A549 (cell line): ENCODE data around the gene ARPP21. TPM values are rescaled to one million over a fixed set of nuclear protein-coding genes. Genes with fewer than 3 reads are reported as not detected.

Experiments used
- ATAC-seq, 2 experiments: fragments of 200-7000 bp in 1 of 2; fragments of >200 bp in 1 of 2; cut with Nextera tagmentation in 1 of 2; cut with Tn5 transposase in 1 of 2; 3 replicates each; pipeline versions ENCODE4 v1.8.0 to v1.9.1; 2018 to 2020; ENCODE audit warnings: mild to moderate bottlenecking in 1 of 2, moderate library complexity in 1 of 2
- CTCF ChIA-PET: fragments of 300-600 bp; sonication (Branson Sonifier 250); formaldehyde crosslinking; extraction: SDS; loops from one replicate; lab custom pipeline; 2021; ENCODE audit warnings: antibody characterized with exemption, inconsistent platforms; lab: Yijun Ruan, JAX
- POLR2A ChIA-PET: fragments of 350-600 bp; formaldehyde crosslinking; extraction: SDS; loops from one replicate; lab custom pipeline; 2021; ENCODE audit warnings: antibody characterized with exemption, inconsistent platforms; lab: Yijun Ruan, JAX
- DNase-seq, 2 experiments: peaks; one replicate each; pipeline versions ENCODE4 v3.0.0 to v3.0.0-alpha.2; 2011 to 2016; ENCODE audit warnings: low read depth in 1 of 2, low spot score in 1 of 2
- FAIRE-seq: peaks from 2 replicates; lab custom pipeline; 2011; peaks lifted over from hg19 to GRCh38; lab: Jason Lieb, UNC
- H3K27ac ChIP-seq, 2 experiments: fragments of >200 bp; sonication (Bioruptor Twin); formaldehyde crosslinking; 3 replicates each; pipeline ENCODE4 v1.5.1; 2016 to 2017
- H3K4me1 ChIP-seq: fragments of >200 bp; sonication (Bioruptor Twin); formaldehyde crosslinking; 3 replicates; pipeline ENCODE4 v1.6.1; 2016
- H3K4me2 ChIP-seq: fragments of >200 bp; sonication (Bioruptor Twin); formaldehyde crosslinking; 3 replicates; pipeline ENCODE4 v1.6.1; 2016
- H3K4me3 ChIP-seq: fragments of >200 bp; sonication (Bioruptor Twin); formaldehyde crosslinking; 3 replicates; pipeline ENCODE4 v1.5.1; 2016
- H3K9me3 ChIP-seq: fragments of >200 bp; sonication (Bioruptor Twin); formaldehyde crosslinking; 3 replicates; pipeline ENCODE4 v1.6.1; 2016
- ATOH8 ChIP-seq: fragments of 250-450 bp; sonication (Bioruptor Pico); IDR thresholded peaks from 2 replicates; pipeline ENCODE4 v1.5.0; 2020; ENCODE audit warnings: low read depth, mild to moderate bottlenecking, moderate library complexity
- BCL3 ChIP-seq: fragments of >200 bp; sonication (Bioruptor Twin); formaldehyde crosslinking; IDR thresholded peaks from 3 replicates; pipeline ENCODE4 v1.6.1; 2016
- BHLHE40 ChIP-seq: IDR thresholded peaks from 2 replicates; pipeline ENCODE4 v1.6.1; 2012; ENCODE audit warnings: low read depth, low read length, inconsistent platforms
- CHD4 ChIP-seq: fragments of 200-600 bp; sonication (generic); IDR thresholded peaks from 2 replicates; pipeline ENCODE4 v1.6.1; 2016; ENCODE audit warnings: antibody characterized with exemption, mild to moderate bottlenecking, borderline replicate concordance
- CTCF ChIP-seq: fragments of >200 bp; sonication (Bioruptor Twin); formaldehyde crosslinking; IDR thresholded peaks from 3 replicates; pipeline ENCODE4 v1.5.1; 2016
- FOSL2 ChIP-seq, 2 experiments: fragments of 450-650 bp in 1 of 2; fragments of >200 bp in 1 of 2; sonication (Bioruptor Twin) in 1 of 2; formaldehyde crosslinking; IDR thresholded peaks; 2 replicates each; pipeline versions ENCODE4 v1.5.0 to v1.6.1; 2016 to 2020; ENCODE audit warnings: mild to moderate bottlenecking in 1 of 2, moderate library complexity in 1 of 2
- HMGXB4 ChIP-seq: fragments of 250-450 bp; sonication (Bioruptor Pico); IDR thresholded peaks from 2 replicates; pipeline ENCODE4 v1.5.0; 2021; ENCODE audit warnings: mild to moderate bottlenecking, moderate library complexity, borderline replicate concordance
- HOXB13 ChIP-seq: fragments of 250-450 bp; sonication (Bioruptor Pico); IDR thresholded peaks from 2 replicates; pipeline ENCODE4 v1.5.0; 2020; ENCODE audit warnings: low read depth, mild to moderate bottlenecking, moderate library complexity
- MYC ChIP-seq: IDR thresholded peaks from 2 replicates; pipeline ENCODE4 v1.6.1; 2012; ENCODE audit warnings: mild to moderate bottlenecking, inconsistent platforms, low read length, improper control_type of control experiment, borderline replicate concordance
- NPAS2 ChIP-seq: fragments of 250-450 bp; sonication (Bioruptor Pico); IDR thresholded peaks from 2 replicates; pipeline ENCODE4 v1.8.0; 2022; ENCODE audit warnings: mild to moderate bottlenecking, moderate library complexity, borderline replicate concordance
- POLR2A ChIP-seq: IDR thresholded peaks from 2 replicates; pipeline ENCODE4 v1.6.1; 2012; ENCODE audit warnings: mild to moderate bottlenecking, low read length
- RFX5 ChIP-seq: fragments of 450-650 bp; IDR thresholded peaks from 2 replicates; pipeline ENCODE4 v1.7.1; 2014; ENCODE audit warnings: antibody characterized with exemption, mild to moderate bottlenecking, moderate library complexity
- SMC3 ChIP-seq: fragments of >200 bp; sonication (Bioruptor Twin); formaldehyde crosslinking; IDR thresholded peaks from 3 replicates; pipeline ENCODE4 v1.6.1; 2018; ENCODE audit warnings: inconsistent platforms
- SREBF2 ChIP-seq: fragments of 450-650 bp; IDR thresholded peaks from 2 replicates; pipeline ENCODE4 v1.6.1; 2014; ENCODE audit warnings: mild to moderate bottlenecking, moderate library complexity
- TP53 ChIP-seq: fragments of 250-450 bp; sonication (Bioruptor Pico); IDR thresholded peaks from 2 replicates; pipeline ENCODE4 v1.5.0; 2021; ENCODE audit warnings: mild to moderate bottlenecking, moderate library complexity
- ZC3H11A ChIP-seq: fragments of 450-650 bp; IDR thresholded peaks from 2 replicates; pipeline ENCODE4 v1.6.1; 2014; ENCODE audit warnings: antibody characterized with exemption, mild to moderate bottlenecking
- ZFP36 ChIP-seq: fragments of 450-650 bp; IDR thresholded peaks from 2 replicates; pipeline ENCODE4 v1.6.1; 2014; ENCODE audit warnings: borderline replicate concordance; ENCODE audit not compliant: partially characterized antibody
- ZNF302 ChIP-seq: fragments of 250-450 bp; sonication (Bioruptor Pico); IDR thresholded peaks from 2 replicates; pipeline ENCODE4 v1.9.0; 2021; ENCODE audit warnings: inconsistent platforms, mild to moderate bottlenecking, moderate library complexity
- WGBS: methylation state at CpG from one replicate; pipeline ENCODE4 v1.1.6; 2017; ENCODE audit errors: missing lambda C conversion rate; 5-methylcytosine and 5-hydroxymethylcytosine counted together
- polyA plus RNA-seq, 4 experiments: library from polyadenylated mRNA; depleted of rRNA in 3 of 4; stranded (reverse); fragments of >200 nt; fragmentation: RNase III in 1 of 4; extraction: RNeasy Plus Mini Kit Qiagen cat#74134 plus additional on column Dnase treatment in 1 of 4; gene quantifications; 2 replicates in 3 of 4; 3 replicates in 1 of 4; pipeline ENCODE4 v1.2.3, GENCODE V29; 2011 to 2017

ARPP21 gene
- polyA plus RNA-seq, 2 of the 4 experiments (the other 2 are of a cell fraction) = 0.03 TPM; not detected in 1

- Histone ChIP-seq H3K4me1 (no peaks in the 10 kb centered on the region), H3K4me3 (no peak overlapping the region), H3K4me2 (no peak overlapping the region), H3K27ac (no peak overlapping the region), H3K9me3 (no peaks in the 10 kb centered on the region)
- ATAC-seq (no peak), FAIRE-seq (no peak), DNase-seq (no peak)
- CTCF ChIA-PET = no interaction called here
- TF ChIP-seq HOXB13 (CRISPR knock-in tag) = no peak
- TF ChIP-seq SREBF2 = no peak
- TF ChIP-seq NPAS2 (CRISPR knock-in tag) = no peak
- no peak for TF ChIP-seq ZC3H11A
- no peak for TF ChIP-seq ZNF302
- no peak for TF ChIP-seq FOSL2 (IDR thresholded peaks at IDR 0.05)
- TF ChIP-seq FOSL2 (CRISPR knock-in tag; IDR thresholded peaks at IDR 0.05) = no peak
- TF ChIP-seq MYC = no peak
- TF ChIP-seq TP53 (CRISPR knock-in tag) = no peak
- no peak for TF ChIP-seq BCL3
- no peak for TF ChIP-seq ZFP36
- TF ChIP-seq CTCF = no peak
- no peak for TF ChIP-seq SMC3
- TF ChIP-seq CHD4 = no peak
- no peak for TF ChIP-seq ATOH8 (CRISPR knock-in tag)
- TF ChIP-seq BHLHE40 = no peak
- no peak for TF ChIP-seq HMGXB4 (CRISPR knock-in tag)
- no peak for TF ChIP-seq RFX5
- POLR2A ChIA-PET = no interaction called here
- 47% methylated on average over 4 of the region's 4 CpGs for WGBS
These were observed 98.8 kb downstream of the ARPP21 start for GRCh38 chr3:35737934-35738706.

- ChIA-PET CTCF (no interaction called here), POLR2A (no interaction called here)
- FAIRE-seq (no peak), DNase-seq (no peak)
- no peak overlapping the region for H3K4me2 ChIP-seq
- TF ChIP-seq POLR2A = no peak
- TF ChIP-seq, all 56 proteins: peak for 0
- WGBS = 33% methylated on average over 4 of the region's 5 CpGs
- H3K4me1 ChIP-seq = no peaks in the 10 kb centered on the region
- no peak overlapping the region for H3K4me3 ChIP-seq
- no peak for ATAC-seq
- H3K9me3 ChIP-seq = no peaks in the 10 kb centered on the region
- H3K27ac ChIP-seq = no peak overlapping the region
These were observed 100.0 kb downstream of the ARPP21 start for GRCh38 chr3:35739181-35739809.
